Activated naive CD4-positive, alpha-beta T cell treated with anti-CD3 and anti-CD28 coated beads, Interleukin-2, amount 50 U/mL, for 24 hours (primary cell): Measurements from ENCODE around the gene MAPK8IP1.
A peak's percentile ranks its signal among the peaks of the same experiment; 100 is the strongest.

Experiments
- H3K27ac Mint-ChIP-seq: one replicate; pipeline ENCODE4 v1.8.0; 2021; ENCODE audit warnings: mild to moderate bottlenecking, mixed read lengths
- H3K27me3 Mint-ChIP-seq: one replicate; pipeline ENCODE4 v1.8.0; 2021; ENCODE audit warnings: mixed read lengths
- H3K36me3 Mint-ChIP-seq: one replicate; pipeline ENCODE4 v1.8.0; 2021; ENCODE audit warnings: mixed read lengths
- H3K4me1 Mint-ChIP-seq: one replicate; pipeline ENCODE4 v1.8.0; 2021; ENCODE audit warnings: mixed read lengths
- H3K4me3 Mint-ChIP-seq: one replicate; pipeline ENCODE4 v1.8.0; 2021; ENCODE audit warnings: mild to moderate bottlenecking, mixed read lengths
- H3K9me3 Mint-ChIP-seq: one replicate; pipeline ENCODE4 v1.8.0; 2021; ENCODE audit warnings: mixed read lengths

Gene MAPK8IP1

DNA sequence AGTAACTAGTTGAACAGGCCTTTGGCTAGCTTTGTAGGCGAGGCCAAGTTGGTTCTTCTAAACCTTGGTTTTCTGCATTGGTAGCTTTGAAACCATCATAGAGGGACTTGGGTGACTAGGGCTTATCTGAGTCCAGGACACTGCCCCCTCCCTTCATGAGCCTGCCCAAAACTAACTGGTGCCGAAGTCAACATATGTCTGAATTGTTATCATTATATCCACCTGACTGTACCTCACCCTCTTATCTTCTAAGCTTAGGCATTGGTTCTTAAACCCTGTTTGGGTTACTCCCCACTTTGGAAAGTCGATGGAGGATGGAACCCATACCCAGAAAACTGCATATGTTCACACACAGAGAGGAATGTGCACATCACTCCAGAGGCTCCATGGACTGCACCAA, 7.6 kb upstream of the MAPK8IP1 start:
- H3K4me3 Mint-ChIP-seq: no peak overlapping the region
- H3K36me3 Mint-ChIP-seq: peaks cover 23% of the 10 kb centered on the region

DNA sequence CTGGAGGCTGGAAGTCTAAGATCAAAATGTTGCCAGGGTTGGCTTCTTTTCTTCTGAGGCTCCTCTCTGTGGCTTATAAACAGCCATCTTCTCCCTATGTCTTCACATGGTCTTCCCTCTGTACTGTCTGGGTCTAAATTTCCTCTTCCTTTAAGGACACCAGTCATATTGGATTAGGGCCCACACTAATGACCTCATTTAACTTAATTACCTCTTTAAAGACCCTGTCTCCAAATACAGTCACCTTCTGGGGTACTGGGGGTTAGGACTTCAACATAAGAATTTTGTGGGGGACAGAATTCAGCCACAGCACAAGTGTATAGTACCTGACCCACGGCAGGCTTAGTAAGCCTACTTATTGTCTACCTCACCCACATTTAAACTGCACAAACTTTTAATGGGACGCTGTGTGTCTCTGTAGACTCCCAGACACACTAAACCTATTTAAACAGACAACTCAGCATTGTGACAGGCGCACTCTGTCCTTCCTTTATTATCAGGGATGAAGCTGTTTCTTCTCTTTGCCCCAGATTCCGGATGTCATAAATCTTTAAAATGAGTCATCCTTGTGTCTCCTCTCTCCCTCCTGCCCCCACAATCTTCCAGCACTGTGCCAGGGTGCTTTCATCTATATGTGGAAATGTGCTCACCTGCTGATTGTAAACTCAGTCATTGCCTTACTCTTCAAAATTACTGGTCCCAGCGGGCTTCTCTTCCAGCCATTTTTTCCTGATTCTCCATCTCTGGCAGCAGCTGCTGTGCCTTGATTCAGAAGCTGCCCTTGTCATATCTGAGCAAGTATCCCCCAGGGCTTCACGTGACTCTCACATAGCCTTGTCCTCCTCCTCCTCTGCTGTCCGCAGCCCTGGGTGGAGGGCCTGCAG, 5.4 kb upstream of the MAPK8IP1 start:
- H3K36me3 Mint-ChIP-seq: peaks cover 14% of the 10 kb centered on the region
- peaks cover 3% of the 10 kb centered on the region for H3K27me3 Mint-ChIP-seq
- no peak overlapping the region for H3K27ac Mint-ChIP-seq
- peaks cover 6% of the 10 kb centered on the region for H3K4me1 Mint-ChIP-seq
- H3K4me3 Mint-ChIP-seq: no peak overlapping the region
- no peaks in the 10 kb centered on the region for H3K9me3 Mint-ChIP-seq

More for the DNA sequence above, 7.6 kb upstream of the MAPK8IP1 start:
- Mint-ChIP-seq H3K4me1 (no peaks in the 10 kb centered on the region), H3K9me3 (no peaks in the 10 kb centered on the region), H3K27me3 (no peaks in the 10 kb centered on the region), H3K27ac (no peak overlapping the region)

DNA sequence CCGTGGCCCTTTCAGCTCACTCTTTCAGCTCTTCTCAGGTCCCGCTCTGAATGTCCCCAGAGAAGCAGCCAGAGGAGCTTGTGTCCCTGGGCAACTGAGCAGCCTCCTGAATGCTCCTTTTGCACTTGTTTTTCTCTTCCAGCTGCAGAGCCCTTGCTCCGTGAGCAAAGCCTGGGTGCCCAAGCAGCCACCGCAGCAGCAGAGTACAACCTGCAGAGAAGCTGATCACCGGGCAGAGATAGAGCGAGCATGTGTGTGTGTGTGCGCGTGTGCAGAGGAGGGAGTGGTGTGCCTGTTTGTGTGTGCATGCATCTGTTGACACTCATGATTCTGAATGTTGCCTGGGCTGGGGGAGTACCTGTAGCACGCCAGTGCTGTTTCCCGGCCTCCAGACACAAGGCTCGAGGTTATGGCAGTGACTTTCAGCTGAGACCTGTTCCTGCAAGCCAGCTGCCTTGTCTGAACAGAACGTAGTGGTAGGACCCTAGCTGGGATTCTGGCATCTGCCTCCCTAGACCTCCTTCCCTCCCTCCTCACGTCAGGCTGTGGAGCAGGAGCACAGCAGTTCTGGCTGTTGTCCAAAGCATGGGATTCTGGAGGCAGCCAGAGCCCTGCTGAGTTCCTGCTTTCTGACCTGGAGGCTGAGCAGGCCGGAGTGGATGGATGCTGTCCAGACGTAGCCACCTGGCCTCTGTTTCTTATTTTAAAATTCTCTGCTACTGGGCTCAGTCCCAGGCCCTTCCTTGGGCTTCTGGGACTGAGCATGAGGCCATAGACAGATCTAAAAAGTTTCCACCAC, 4.5 kb upstream of the MAPK8IP1 start:
- Mint-ChIP-seq H3K27me3 (peaks cover 3% of the 10 kb centered on the region), H3K36me3 (peaks cover 14% of the 10 kb centered on the region), H3K4me3 (no peak overlapping the region), H3K4me1 (peaks cover 10% of the 10 kb centered on the region), H3K9me3 (no peaks in the 10 kb centered on the region), H3K27ac (no peak overlapping the region)

DNA sequence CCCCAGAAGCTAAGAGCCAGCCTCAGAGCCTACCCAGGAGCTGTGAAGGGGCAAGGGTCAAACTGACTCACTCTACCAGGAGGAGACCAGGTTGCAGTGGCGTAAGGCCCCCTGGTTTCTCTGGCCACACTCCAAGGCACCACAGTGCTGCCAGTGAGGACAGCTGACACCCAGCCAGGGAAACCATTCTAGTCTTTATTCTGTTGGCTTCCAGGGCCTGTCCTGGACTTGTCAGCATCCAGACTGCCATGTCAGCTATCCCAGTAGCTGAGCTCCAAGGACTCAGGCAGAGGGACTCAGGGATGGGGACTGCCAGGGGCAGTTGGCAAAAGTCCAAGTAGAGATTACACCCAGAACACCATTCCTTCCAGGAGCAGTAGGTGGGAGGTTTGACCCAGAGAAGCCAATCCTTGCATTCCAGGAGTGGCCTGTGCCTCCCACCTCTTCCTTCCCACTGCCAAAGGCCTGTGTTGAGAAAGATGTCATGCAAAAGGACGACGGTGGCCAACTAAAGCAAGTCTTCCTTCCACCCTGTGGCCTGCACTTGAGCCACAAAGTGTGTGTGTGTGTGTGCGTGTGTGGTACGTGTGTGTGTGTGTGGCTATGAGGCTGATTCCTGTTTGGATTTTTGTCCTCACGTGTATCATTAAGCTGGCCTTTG, 3.6 kb upstream of the MAPK8IP1 start:
- no peak overlapping the region for H3K4me3 Mint-ChIP-seq
- no peaks in the 10 kb centered on the region for H3K9me3 Mint-ChIP-seq
- peaks cover 3% of the 10 kb centered on the region for H3K27me3 Mint-ChIP-seq
- H3K27ac Mint-ChIP-seq: no peak overlapping the region
- H3K36me3 Mint-ChIP-seq: peaks cover 10% of the 10 kb centered on the region
- peaks cover 10% of the 10 kb centered on the region for H3K4me1 Mint-ChIP-seq

DNA sequence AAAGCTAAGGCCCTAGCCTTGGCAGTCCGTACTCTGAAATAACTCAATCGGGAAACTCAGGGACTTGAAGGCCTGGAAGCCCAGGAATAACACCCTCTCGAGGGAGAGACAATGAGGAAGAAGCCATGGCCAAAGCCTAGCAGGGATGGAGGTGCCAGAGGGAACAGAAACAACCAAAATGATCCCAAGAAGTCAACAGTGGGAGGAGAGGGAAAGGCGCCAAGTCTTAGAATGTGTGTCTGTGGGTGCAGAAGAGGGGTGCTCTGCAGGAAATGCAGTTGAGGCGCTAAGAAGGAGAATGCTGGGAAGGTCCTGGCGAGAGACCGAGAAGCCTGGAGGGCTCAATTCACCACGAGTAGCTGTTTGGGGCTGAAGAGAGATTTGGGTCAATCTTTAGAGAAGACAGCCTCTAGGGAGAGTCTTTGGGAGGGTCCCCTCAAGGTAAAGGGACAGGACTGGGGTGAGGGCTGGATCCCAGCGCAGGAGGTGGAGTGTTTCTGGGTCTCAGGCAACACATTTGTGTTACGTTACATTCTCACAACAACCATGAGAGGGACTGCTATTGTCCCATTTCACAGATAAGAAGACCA, 760 bp upstream of the MAPK8IP1 start:
- no peak overlapping the region for H3K27ac Mint-ChIP-seq
- H3K4me3 Mint-ChIP-seq: peak overlapping the region; percentile 83
- no peaks in the 10 kb centered on the region for H3K9me3 Mint-ChIP-seq
- H3K27me3 Mint-ChIP-seq: peaks cover 3% of the 10 kb centered on the region
- peaks cover 6% of the 10 kb centered on the region for H3K36me3 Mint-ChIP-seq
- peaks cover 10% of the 10 kb centered on the region for H3K4me1 Mint-ChIP-seq

DNA sequence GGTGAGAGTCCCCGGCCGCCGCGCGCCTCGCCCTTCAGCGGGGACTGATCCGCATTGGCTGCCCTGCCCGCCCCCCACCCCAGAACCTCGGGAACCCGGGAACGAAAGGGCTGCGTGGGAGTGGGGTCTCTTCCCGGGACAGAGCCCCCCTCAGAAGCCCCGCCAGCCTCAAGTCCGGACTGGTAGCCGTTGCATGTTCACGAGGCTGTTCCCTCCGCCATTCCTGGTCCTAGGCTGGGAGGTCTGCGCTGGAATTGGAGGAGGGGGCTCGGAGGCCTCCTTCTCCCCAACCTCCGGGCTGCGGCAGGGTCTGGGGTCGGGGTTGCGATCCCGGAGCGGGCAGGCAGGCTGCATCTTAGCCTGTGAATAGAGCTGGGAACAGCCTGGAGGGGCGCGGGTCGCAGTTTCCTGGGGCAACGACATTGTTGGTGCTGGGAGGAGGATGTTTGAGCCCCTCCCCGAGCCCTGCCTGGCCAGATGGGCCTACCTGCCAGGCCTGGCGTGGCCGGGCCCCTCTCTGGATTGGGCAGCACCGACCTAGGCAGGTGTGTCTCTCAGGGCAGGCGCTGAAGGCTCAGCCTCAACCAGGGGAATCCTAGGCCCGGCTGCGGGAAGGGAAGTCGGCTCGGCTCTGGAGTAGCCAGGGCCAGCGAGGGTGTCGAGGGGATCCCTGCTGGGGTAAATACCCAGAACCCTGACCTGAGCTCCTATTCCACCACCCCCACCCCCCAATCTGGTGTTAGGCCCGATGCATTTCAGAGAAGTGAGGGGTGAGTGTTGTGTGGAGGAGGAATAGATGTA, 670 bp downstream of the MAPK8IP1 start:
- Mint-ChIP-seq H3K36me3 (peaks cover 2% of the 10 kb centered on the region), H3K27me3 (peaks cover 3% of the 10 kb centered on the region), H3K27ac (no peak overlapping the region), H3K4me3 (no peak overlapping the region), H3K9me3 (no peaks in the 10 kb centered on the region), H3K4me1 (peaks cover 10% of the 10 kb centered on the region)

DNA sequence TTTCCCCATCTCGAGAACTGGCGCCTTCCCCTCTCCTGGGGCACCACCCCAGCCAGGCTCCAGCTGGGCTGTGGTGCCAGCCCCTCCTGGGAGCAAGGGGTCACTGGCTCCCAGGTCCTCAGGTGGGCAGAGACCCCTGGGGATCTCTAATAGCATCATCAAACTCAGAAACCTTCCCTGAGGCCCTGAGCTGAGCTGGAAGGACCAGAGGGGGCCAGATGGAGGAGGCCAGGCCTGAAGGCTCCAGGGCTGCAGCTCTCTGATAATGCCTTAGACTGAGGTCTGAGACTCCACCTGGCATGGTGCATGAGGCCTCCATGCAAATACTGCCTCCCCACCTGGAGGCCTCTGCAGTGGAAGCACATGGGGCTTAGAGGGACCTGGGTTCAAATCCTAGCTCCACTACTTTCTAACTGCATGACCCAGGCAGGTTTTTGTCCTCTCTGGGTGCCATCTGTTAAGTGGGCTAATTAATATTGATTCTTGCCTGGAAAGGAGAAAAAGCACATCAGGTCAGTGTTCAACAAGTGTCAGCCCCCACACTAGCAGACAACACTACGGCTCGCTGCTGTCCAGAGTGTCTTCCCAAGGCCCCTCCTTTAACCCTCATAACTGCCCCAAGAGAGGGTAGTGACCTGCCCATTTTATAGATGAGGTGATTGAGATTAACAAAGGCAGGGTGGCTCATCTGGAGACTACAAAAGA, 1.5 kb downstream of the MAPK8IP1 start:
- no peak overlapping the region for H3K4me3 Mint-ChIP-seq
- H3K9me3 Mint-ChIP-seq: no peaks in the 10 kb centered on the region
- H3K36me3 Mint-ChIP-seq: peaks cover 2% of the 10 kb centered on the region
- H3K4me1 Mint-ChIP-seq: peaks cover 10% of the 10 kb centered on the region
- H3K27ac Mint-ChIP-seq: no peak overlapping the region
- H3K27me3 Mint-ChIP-seq: peaks cover 3% of the 10 kb centered on the region

DNA sequence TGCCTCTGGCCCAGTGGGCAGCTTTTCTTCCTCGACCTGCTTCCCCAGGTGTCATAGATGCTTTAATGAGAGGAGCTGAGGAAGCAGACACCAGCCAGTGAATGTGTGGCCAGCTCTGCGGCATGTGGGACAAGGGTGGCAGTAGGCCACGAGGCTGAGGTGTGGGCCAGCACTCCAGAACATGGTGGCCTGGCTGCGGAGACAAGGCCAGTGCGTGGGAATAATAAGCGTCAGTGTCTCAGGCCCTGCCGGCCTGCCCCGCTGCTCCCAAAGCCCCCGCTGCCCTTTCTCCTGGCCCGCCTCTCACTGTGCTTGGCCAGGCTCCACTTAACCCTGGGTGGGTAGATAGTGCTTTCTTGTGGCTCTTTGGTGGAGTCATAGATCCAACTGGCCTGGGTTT, 2.1 kb downstream of the MAPK8IP1 start:
- Mint-ChIP-seq H3K27me3 (peaks cover 3% of the 10 kb centered on the region), H3K9me3 (no peaks in the 10 kb centered on the region), H3K36me3 (peaks cover 2% of the 10 kb centered on the region), H3K27ac (no peak overlapping the region), H3K4me3 (no peak overlapping the region), H3K4me1 (peaks cover 10% of the 10 kb centered on the region)

DNA sequence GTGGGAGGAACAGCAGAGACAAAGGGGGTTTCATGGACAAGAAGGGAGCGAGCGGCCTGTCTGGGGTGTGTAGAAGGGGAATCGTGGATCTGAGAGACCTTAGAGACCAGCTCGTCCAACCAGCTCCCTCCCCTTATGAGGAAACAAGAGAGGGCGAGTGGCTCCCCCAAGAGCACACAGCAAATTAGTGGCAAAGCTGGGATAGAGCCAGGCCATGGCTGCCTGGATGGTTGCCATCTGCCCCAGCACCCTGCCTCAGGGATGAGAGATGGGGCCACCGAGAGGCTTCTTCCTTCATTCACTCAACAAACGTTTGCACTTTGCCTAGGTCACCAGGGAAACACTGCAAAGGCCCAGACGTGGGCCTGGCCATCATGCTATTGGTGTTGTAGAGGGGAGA, 4.1 kb downstream of the MAPK8IP1 start:
- Mint-ChIP-seq H3K9me3 (no peaks in the 10 kb centered on the region), H3K4me3 (no peak overlapping the region), H3K4me1 (peaks cover 7% of the 10 kb centered on the region), H3K27me3 (peaks cover 3% of the 10 kb centered on the region), H3K36me3 (peaks cover 2% of the 10 kb centered on the region), H3K27ac (no peak overlapping the region)

DNA sequence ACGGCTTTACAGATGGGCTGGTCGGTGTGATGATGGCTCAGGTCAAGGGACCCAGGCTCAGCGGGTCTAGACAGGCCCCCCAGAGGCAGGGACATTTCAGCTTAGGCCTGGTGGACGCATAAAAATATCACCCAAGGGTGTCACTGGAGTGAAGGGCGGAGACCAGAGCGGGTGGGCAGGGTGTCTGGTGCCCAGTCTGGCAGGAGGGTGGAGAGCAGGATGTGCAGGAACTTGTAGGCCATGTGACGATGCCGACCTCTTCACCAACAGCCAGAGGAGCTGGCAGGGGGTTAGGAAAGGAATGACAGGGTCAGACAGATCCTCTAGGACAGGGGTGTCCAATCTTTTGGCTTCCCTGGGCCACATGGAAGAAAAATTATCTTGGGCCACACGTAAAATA, 4.5 kb downstream of the MAPK8IP1 start:
- Mint-ChIP-seq H3K9me3 (no peaks in the 10 kb centered on the region), H3K27me3 (peaks cover 5% of the 10 kb centered on the region), H3K4me3 (no peak overlapping the region), H3K36me3 (peaks cover 2% of the 10 kb centered on the region), H3K4me1 (peaks cover 3% of the 10 kb centered on the region), H3K27ac (no peak overlapping the region)

DNA sequence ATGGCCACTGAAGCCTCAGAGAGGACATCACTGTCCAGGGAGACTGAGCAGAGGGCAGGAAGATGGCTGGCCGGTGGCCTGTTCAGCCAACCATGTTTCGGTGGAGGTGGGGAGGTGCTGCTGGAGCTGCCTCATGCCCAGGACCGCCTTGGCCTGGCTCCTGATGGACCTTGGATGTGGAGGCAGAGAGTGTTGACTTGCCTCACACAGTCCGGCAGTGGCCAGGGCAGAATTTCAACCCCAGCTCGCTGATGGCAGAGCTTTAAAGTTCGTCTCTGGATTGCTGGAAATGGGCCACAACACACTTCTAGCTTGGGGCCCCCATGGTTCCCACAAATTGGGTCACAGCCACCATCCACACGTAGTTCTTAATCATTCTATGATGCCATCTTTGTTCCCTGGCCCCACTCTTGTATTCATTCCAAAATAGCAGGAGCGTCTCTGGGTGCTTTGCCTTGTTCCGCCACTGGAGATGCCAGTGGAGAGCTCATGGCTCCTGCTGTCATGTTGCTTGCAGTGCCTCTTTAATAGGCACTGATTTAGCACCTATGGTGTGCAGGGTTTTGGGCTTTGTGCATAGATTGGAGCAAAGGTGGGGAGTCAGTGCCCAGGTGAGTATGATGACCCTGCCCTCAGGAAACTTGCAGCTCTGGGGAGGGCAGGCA, 5.6 kb downstream of the MAPK8IP1 start:
- no peak overlapping the region for H3K4me3 Mint-ChIP-seq
- no peaks in the 10 kb centered on the region for H3K4me1 Mint-ChIP-seq
- H3K27ac Mint-ChIP-seq: no peak overlapping the region
- H3K27me3 Mint-ChIP-seq: peaks cover 11% of the 10 kb centered on the region
- H3K9me3 Mint-ChIP-seq: no peaks in the 10 kb centered on the region
- H3K36me3 Mint-ChIP-seq: no peaks in the 10 kb centered on the region

DNA sequence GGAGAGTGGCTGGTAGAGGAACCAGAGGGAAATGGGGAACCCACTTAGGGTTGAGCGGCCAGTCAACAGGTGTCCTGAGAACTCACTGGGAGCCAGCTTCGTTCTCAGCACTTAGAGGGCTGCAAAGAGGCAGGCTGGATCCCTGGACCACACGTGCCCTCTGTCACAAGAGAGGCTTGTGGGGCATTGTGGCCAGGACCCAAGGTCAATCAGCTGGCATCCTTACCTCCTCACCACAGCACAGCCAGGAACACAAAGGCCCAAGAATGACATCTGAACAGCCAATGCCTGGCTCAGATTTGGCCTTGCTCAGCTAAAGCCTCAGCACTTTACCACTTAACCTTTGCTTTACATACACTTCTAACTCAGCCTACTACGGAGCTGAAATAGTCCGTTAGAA, 7.4 kb downstream of the MAPK8IP1 start:
- Mint-ChIP-seq H3K27ac (no peak overlapping the region), H3K36me3 (no peaks in the 10 kb centered on the region), H3K9me3 (no peaks in the 10 kb centered on the region), H3K4me1 (no peaks in the 10 kb centered on the region), H3K27me3 (peaks cover 12% of the 10 kb centered on the region), H3K4me3 (no peak overlapping the region)

DNA sequence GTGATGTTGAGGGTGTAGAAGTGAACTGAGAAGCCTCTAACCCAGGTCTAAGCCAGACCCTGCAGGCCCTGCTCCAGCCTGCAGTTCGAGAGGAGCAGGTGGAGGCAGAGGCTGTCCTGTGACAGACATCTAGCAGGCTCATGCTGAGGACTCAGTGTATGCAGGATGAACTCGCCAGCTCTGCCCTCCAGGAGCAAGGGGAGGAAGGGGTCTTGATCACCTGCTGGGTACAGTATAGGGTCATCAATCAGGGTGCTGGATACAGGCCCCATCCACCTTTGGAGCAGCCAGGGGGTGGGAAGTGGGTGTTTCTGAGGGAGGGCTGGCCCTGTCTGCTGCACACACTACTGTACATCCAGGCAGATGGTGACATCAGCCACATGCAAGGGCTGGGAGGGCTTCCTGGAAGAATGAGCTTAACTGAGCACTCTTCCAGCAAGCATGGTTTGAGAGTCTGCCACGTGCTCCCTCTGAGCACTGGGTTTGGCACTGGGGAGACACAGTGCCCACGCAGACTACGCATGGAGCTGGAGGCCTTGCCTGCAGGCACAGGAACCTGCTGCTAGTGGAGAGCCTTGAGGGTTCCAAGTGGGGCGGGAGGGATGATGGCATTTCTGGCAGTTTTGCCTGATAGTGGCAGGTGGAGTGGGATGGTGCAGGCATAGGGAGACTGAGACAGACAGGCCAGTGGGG, 9.2 kb downstream of the MAPK8IP1 start:
- Mint-ChIP-seq H3K27ac (no peak overlapping the region), H3K27me3 (peaks cover 15% of the 10 kb centered on the region), H3K9me3 (no peaks in the 10 kb centered on the region), H3K36me3 (peaks cover 2% of the 10 kb centered on the region), H3K4me3 (no peak overlapping the region), H3K4me1 (no peaks in the 10 kb centered on the region)
